Suppressor macrophage treated with lipopolysaccharide for 1 hour (primary cell): Measurements from ENCODE around the gene CHMP2A.

Experiments
- DNase-seq, 3 donors: peaks; one replicate each; pipeline ENCODE4 v3.0.0-alpha.2; 2020 to 2022

Gene CHMP2A

DNA sequence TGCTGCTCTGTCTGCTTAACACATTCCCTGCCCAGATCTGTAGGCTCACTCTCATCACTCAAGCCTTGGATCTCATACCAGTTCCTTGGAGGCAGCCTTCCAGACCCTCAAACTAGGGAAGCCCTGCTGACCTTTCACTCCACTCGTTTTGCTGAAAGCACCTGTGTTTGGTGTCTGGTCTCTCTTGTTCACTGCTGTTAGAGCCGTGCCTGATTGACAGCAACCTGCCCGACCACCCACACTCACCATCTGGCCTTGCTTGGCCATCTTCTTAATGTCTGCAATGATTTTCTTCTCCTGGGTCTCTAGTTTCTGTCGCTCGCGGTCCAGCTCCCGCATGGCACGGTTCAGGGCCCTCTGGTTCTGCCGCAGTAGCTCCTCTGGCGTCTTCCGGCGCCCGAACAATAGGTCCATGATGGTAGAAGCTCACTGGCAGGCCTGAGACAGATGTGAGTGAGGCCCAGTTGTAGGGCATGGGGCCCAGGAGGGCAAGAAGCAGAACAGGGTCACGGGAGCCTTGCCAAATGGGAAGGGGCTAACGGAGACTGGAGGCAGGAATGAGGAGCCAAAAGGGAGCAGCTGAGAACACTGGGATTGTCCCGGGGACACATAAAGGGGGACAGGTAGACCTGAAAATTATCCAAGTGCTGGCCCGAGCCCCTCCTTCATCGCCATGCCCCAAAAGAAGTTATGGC lies 959 bp downstream of the CHMP2A start:
- DNase-seq = no peak

DNA sequence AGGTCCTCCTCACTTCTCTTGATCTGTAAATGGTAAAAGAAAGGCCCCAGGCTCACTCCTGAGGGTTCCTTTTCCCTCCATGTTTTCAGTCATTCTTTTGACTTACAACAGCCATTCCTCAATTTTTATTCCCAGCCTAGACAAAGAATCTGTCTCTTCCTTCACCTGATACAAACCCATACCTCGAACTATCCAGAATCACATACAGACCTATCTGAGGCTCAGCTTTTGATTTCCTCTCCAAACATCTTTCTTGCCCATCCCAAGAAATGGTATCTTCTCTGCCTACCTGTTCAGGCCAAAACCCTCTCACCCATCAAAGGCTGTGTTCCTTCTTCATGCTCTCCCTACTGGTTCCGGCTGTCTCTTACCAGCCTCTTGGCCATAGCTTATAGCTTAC lies 2.2 kb downstream of the CHMP2A start:
- no peak for DNase-seq

DNA sequence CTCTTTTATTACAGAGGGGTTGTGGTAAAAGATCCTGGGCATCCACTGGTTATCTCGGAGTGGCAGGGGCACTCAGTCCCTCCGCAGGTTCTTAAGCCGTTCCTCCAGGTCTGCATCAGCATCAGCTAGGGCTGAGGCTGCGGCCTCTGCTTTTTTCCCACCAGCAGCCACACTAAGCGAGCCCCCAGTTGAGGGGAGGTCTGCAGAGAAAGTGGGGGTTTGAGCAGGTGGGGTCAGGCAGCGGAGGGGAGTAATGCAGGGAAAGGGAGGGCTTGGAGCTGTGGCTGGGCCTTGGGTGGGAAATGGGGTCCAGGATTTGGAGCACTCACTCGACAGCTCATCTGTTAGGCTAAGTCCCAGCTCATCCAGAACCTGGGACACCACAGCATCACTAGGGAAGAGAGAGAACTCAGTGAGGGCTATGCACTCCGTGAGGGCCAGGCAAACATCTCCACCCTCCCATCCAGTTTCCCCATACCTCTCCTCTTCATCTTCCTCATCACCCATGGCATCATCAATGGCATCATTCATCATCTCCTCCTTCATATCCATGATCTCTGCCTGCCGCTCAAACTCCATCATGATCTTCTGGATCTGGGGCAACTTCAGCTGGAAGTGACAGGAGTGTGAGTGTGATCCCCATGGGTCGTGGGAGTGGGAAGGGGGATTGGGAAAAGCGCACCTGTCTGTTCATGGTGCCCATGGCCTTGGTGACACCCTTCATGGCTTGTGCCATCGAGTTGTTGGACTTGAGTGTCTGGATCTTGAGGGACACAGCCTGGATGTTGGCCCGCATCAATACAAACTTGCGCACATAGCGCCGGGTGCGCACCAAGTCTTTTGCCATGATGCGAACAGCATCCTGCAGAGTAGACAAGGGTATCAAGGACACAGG lies 3.1 kb downstream of the CHMP2A start:
- DNase-seq = no peak

GRCh38 chr19:58551123-58551497 lies 3.8 kb downstream of the CHMP2A start:
- DNase-seq = no peak

- no peak for DNase-seq
These were observed 4.4 kb downstream of the CHMP2A start for GRCh38 chr19:58550362-58551122.

DNA sequence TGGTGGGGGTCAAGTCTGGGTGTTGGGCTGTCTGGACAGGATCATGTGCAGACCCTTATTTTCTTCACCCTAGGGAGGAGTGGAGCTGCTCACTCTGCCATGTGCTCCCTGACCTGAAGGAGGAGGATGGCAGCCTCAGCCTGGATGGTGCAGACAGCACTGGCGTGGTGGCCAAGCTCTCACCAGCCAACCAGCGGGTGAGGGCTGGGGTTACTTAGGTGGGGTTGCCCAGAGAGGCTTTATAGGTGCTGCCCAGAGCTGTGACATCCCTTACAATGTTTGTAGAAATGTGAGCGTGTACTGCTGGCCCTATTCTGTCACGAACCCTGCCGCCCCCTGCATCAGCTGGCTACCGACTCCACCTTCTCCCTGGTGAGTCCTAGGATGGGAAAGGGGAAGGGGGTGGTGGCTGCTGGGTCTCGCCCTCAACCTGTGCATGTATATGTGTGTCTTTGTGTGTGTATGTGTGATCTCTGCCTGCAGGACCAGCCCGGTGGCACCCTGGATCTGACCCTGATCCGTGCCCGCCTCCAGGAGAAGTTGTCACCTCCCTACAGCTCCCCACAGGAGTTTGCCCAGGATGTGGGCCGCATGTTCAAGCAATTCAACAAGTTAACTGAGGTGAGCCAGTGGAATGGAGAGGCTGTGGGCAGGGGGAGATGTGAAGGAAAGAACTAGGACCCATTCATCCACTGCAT lies 5.1 kb downstream of the CHMP2A start:
- DNase-seq = no peak

GRCh38 chr19:58548859-58549663 lies 5.8 kb downstream of the CHMP2A start:
- no peak for DNase-seq

DNA sequence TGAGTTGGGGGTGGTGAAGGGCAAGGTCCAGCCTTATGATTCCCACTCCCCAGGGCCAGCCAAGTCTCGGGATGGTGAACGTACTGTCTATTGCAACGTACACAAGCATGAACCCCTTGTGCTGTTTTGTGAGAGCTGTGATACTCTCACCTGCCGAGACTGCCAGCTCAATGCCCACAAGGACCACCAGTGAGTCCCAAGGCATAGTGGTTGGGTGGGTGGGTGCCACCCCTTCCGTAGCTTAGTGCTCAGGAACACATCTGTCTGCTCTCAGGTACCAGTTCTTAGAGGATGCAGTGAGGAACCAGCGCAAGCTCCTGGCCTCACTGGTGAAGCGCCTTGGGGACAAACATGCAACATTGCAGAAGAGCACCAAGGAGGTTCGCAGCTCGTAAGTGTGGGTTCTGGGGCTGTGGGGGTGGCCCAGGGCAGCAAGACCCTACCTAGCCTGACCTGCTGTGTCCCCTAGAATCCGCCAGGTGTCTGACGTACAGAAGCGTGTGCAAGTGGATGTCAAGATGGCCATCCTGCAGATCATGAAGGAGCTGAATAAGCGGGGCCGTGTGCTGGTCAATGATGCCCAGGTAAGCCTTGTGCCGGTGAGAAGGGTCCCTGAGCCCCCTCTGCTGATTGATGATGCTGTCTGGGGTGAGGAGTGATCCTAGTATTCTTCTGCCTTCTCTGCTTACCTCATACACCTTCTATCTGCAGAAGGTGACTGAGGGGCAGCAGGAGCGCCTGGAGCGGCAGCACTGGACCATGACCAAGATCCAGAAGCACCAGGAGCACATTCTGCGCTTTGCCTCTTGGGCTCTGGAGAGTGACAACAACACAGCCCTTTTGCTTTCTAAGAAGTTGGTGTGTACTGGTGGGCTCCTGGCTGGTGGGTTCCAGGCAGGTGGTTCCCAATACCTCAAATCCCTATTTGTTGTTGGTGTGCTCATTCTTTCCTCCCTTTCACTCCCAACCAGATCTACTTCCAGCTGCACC lies 7.3 kb downstream of the CHMP2A start:
- DNase-seq = peak in 1 of 3 donors; percentile 1

GRCh38 chr19:58546019-58546530 lies 8.8 kb downstream of the CHMP2A start:
- peak in 1 of 3 donors; percentile 17 for DNase-seq

DNA sequence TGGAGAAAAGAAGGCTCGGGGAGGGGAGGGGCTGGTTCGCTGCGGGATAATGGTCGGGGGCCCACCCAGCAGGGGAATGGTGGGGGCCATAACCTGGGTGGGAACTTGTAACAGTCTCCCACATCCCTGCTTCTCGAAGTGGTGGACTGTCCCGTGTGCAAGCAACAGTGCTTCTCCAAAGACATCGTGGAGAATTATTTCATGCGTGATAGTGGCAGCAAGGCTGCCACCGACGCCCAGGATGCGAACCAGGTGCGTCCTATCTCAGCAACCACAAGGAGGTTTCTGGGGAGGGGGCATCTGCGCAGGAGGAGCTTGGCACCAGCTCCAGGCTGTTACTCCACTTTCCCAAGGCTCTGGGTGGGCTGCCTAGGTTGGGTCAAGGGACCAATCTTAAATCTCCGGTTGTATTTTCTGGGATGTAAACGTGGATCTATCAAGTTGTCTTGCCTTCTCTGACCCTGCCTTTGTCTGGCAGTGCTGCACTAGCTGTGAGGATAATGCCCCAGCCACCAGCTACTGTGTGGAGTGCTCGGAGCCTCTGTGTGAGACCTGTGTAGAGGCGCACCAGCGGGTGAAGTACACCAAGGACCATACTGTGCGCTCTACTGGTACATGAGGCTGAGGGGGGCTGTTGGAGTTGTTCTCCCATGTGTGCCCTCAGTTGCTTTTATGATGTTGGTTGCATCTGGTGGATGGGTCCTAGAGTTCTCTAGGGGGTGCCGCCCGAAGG lies 9.5 kb downstream of the CHMP2A start:
- peak in 1 of 3 donors; percentile 17 for DNase-seq

GRCh38 chr19:58544591-58545285 lies 10.2 kb downstream of the CHMP2A start:
- peak; percentile 76 to 94 (median 85) for DNase-seq

DNA sequence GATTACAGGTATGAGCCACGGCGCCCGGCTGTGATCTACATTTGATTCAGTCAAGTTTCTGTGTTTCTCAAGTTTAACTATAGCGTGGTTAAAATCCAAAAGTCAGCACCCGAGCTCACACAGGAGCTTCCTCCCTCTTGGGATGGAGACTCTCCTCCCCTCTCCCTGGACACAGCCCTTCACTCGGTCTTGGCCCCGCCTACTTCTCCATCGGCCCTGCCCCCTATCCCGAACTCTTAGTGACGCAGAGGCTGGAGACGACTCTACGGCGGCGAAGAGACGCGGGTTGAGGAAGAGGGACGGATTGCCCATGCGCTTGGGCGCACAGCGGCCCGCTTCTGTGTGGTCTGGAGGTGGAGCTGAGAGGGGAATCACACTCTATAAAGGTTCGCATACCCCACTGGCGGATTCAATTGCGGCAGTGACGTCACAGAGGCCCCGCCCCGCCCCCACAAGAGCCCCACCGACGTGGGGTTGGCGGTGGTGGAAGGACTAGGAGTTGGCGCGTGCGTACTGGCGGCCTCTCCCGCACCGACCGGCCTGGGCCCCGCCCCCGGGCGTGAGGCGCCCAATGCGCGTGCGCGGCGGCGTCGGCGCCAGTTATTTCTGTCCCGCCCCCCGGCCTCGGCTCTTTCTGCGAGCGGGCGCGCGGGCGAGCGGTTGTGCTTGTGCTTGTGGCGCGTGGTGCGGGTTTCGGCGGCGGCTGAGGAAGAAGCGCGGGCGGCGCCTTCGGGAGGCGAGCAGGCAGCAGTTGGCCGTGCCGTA lies 10.9 kb downstream of the CHMP2A start, which contains the start of gene TRIM28:
TRIM28 (plus strand) TSS at position 239 of the 765 bp plus-strand sequence. CDS start 694 bp downstream, outside the sequence.
- DNase-seq = peak; percentile 99

- peak; percentile 61 to 78 (median 72) for DNase-seq
These were observed 12.1 kb downstream of the CHMP2A start for GRCh38 chr19:58542641-58543372.

DNA sequence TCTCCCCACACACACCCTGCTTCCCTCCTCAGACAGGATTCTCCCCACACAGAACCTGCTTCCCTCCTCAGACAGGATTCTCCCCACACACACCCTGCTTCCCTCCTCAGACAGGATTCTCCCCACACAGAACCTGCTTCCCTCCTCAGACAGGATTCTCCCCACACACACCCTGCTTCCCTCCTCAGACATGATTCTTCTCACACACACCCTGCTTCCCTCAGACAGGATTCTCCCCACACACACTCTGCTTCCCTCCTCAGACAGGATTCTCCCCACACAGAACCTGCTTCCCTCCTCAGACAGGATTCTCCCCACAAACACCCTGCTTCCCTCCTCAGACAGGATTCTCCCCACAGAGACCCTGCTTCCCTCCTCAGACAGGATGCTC lies 15.7 kb downstream of the CHMP2A start:
- peak in 1 of 3 donors; percentile 23 for DNase-seq

- peak in 1 of 3 donors; percentile 32 for DNase-seq
These were observed 16.4 kb downstream of the CHMP2A start for GRCh38 chr19:58538257-58539168.
